ENCODE data around the gene MMP17.

The MMP17 gene

DNA sequence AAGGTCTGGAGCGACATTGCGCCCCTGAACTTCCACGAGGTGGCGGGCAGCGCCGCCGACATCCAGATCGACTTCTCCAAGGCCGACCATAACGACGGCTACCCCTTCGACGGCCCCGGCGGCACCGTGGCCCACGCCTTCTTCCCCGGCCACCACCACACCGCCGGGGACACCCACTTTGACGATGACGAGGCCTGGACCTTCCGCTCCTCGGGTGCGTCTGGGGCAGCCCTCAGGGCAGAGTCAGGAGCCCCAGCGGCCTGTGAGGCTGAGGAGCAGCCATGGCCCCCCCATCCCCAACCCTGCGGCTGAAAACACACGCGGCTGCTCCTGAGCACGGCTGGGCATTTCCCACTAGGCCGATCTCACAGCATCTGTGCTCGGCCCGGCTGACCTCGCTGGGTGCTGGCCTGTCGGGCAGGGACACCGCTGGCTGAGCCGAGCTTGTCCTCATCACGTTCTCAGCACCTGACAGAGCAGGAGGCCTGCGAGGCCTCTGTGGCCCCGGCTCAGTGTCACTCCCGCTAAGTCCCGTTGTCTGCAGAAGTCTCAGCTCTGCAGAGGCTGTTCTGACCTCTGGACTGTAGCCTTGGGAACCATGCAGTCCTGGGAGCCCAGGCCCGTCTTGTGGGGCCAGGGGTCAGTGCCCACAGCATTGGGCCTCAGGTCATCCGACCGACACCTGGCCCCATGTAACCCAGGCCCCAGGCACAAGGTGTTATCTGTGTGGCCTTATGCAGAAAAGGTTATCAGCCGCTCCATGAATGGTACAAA is 12.6 kb downstream of the MMP17 start:
- no peak for TF ChIP-seq MYC (IDR thresholded peaks at IDR 0.05; ENCODE audit: low read depth, low read length)
- H3K4me3 ChIP-seq (ENCODE audit: low read depth, low read length), result no peak overlapping the region
- no peak for DNase-seq (ENCODE audit: low read depth)

DNA sequence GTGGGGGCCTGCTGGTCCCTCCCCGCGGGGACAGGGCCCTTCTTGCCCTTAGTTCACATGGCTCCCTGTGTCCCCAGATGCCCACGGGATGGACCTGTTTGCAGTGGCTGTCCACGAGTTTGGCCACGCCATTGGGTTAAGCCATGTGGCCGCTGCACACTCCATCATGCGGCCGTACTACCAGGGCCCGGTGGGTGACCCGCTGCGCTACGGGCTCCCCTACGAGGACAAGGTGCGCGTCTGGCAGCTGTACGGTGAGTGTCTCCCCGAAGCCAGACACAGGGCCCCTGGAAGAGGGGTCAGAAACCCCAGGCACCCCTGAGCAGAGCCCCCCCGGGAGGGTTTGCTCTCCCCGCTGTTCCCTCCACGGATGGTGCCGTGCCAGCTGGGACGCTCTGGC is 13.4 kb downstream of the MMP17 start:
- DNase-seq (ENCODE audit: low read depth), result no peak
- H3K4me3 ChIP-seq (ENCODE audit: low read depth, low read length), result no peak overlapping the region
- TF ChIP-seq MYC (IDR thresholded peaks at IDR 0.05; ENCODE audit: low read depth, low read length) (no peak), POLR2A (IDR thresholded peaks at IDR 0.05; ENCODE audit: extremely low read depth, insufficient read length) (no peak)
- TF ChIP-seq, protein P1, sequence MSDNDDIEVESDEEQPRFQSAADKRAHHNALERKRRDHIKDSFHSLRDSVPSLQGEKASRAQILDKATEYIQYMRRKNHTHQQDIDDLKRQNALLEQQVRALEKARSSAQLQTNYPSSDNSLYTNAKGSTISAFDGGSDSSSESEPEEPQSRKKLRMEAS (IDR thresholded peaks at IDR 0.05; ENCODE audit: low read depth, low read length), result no peak
- TF ChIP-seq, protein P2, sequence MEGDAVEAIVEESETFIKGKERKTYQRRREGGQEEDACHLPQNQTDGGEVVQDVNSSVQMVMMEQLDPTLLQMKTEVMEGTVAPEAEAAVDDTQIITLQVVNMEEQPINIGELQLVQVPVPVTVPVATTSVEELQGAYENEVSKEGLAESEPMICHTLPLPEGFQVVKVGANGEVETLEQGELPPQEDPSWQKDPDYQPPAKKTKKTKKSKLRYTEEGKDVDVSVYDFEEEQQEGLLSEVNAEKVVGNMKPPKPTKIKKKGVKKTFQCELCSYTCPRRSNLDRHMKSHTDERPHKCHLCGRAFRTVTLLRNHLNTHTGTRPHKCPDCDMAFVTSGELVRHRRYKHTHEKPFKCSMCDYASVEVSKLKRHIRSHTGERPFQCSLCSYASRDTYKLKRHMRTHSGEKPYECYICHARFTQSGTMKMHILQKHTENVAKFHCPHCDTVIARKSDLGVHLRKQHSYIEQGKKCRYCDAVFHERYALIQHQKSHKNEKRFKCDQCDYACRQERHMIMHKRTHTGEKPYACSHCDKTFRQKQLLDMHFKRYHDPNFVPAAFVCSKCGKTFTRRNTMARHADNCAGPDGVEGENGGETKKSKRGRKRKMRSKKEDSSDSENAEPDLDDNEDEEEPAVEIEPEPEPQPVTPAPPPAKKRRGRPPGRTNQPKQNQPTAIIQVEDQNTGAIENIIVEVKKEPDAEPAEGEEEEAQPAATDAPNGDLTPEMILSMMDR (IDR thresholded peaks at IDR 0.05; ENCODE audit: low read depth, low read length), result no peak

DNA sequence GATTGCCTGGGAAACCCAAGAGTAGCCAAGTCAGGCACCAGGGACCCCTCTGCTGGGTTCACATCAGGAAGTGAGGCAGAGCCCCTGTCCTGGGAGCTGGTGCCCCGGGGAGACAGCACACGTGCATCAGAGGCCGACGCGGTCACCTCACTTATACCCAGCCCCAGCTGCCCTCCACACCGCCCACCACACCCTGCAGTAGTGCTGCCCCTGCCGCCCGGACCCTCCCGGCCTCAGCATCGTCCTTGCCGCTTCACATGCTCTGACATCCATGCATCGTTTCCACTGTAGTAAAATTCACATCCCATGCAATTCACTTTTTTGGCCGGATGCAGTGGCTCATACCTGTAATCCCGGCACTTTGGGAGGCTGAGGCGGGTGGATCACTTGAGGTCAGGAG is 14.0 kb downstream of the MMP17 start:
- DNase-seq (ENCODE audit: low read depth), result no peak
- H3K4me3 ChIP-seq (ENCODE audit: low read depth, low read length), result no peak overlapping the region
- TF ChIP-seq, protein P1 (IDR thresholded peaks at IDR 0.05; ENCODE audit: low read depth, low read length), result no peak
- TF ChIP-seq MYC (IDR thresholded peaks at IDR 0.05; ENCODE audit: low read depth, low read length), result no peak
- TF ChIP-seq, protein P2 (IDR thresholded peaks at IDR 0.05; ENCODE audit: low read depth, low read length), result no peak
- no peak for TF ChIP-seq POLR2A (IDR thresholded peaks at IDR 0.05; ENCODE audit: extremely low read depth, insufficient read length)

DNA sequence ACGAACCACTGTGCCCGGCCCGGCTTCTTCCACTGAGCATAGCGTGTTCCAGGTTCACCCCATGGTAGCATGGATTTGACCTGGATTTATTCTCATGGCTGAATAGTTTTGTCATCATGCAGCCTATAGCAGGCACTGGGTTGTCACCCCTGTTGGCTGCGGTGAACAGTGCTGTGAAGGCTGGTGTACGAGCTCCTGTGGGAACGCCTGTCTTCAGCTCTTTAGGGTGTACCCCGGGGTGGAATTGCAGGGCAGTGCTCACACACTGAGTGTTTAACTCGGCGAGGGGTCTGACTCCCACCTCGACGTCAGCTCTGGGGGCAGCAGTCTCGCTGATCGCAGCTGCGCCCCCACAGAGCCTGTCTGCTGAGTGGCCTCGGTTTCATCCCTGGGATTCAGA is 15.3 kb downstream of the MMP17 start:
- no peak for DNase-seq (ENCODE audit: low read depth)
- H3K4me3 ChIP-seq (ENCODE audit: low read depth, low read length), result no peak overlapping the region
- TF ChIP-seq POLR2A (IDR thresholded peaks at IDR 0.05; ENCODE audit: extremely low read depth, insufficient read length), result no peak
- TF ChIP-seq, protein P2 (IDR thresholded peaks at IDR 0.05; ENCODE audit: low read depth, low read length), result no peak
- TF ChIP-seq, protein P1 (IDR thresholded peaks at IDR 0.05; ENCODE audit: low read depth, low read length), result no peak

DNA sequence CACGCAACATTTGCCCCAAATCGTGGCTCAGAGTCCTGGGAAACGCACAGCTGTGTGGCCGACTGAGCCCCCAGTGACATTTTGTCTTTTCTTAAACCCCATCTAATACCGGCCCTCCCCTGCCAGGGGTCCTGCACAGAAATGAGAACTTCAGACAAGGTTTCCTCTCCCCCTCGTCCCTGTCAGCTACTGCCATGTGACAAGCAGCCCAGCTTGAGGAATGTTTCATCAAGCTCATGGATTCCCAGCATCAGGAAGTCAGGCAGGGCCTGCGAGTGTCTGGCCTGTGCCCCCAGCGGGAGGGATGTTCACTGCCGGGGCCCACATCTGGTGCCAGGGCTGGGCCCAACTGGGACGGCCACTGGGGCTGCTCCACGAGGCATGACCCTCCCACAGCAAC is 15.9 kb downstream of the MMP17 start:
- H3K4me3 ChIP-seq (ENCODE audit: low read depth, low read length), result no peak overlapping the region
- DNase-seq (ENCODE audit: low read depth), result no peak
- TF ChIP-seq POLR2A (IDR thresholded peaks at IDR 0.05; ENCODE audit: extremely low read depth, insufficient read length) (no peak), MYC (IDR thresholded peaks at IDR 0.05; ENCODE audit: low read depth, low read length) (no peak)
- TF ChIP-seq, protein P2 (IDR thresholded peaks at IDR 0.05; ENCODE audit: low read depth, low read length), result no peak
- TF ChIP-seq, protein P1 (IDR thresholded peaks at IDR 0.05; ENCODE audit: low read depth, low read length), result no peak

DNA sequence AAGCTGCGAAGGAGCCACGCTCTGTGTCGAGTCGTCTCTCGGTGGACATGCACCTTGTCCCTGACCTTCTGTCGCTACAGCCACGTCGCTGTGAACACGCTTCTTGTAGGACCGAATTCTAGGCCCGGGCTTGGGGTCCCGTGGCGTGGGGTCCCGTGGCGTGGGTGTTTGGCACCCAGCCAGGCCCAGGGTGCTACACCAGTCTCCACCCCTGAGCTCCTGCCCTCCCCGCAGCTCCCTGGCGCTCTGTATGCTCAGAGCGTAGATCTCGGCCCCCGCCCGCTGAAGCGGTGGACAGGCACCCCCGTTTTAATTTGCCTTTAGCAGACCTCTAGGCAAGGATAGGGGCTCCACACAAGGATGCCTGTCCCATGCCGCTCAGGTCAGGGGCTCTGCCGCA is 16.5 kb downstream of the MMP17 start:
- H3K4me3 ChIP-seq (ENCODE audit: low read depth, low read length), result no peak overlapping the region
- TF ChIP-seq, protein P2 (IDR thresholded peaks at IDR 0.05; ENCODE audit: low read depth, low read length), result no peak
- TF ChIP-seq MYC (IDR thresholded peaks at IDR 0.05; ENCODE audit: low read depth, low read length), result no peak
- TF ChIP-seq POLR2A (IDR thresholded peaks at IDR 0.05; ENCODE audit: extremely low read depth, insufficient read length), result no peak
- TF ChIP-seq, protein P1 (IDR thresholded peaks at IDR 0.05; ENCODE audit: low read depth, low read length), result no peak
- no peak for DNase-seq (ENCODE audit: low read depth)

All from NB4 (cell line).